Mesodermal cell (in vitro differentiated cells): ENCODE results near the gene CRYBA4.

Source experiments
- H3K27ac ChIP-seq: 2 replicates; pipeline ENCODE4 v1.7.0; 2013; ENCODE audit warnings: mild to moderate bottlenecking, low read depth, low read length, moderate library complexity; ENCODE audit not compliant: severe bottlenecking
- H3K36me3 ChIP-seq: 2 replicates; pipeline ENCODE4 v1.7.1; 2013; ENCODE audit warnings: mild to moderate bottlenecking, low read length, moderate library complexity; ENCODE audit not compliant: control insufficient read depth, insufficient read depth
- H3K4me1 ChIP-seq: one replicate; pipeline ENCODE4 v1.7.1; 2013; ENCODE audit warnings: mild to moderate bottlenecking, low read length; ENCODE audit not compliant: insufficient read depth, control insufficient read depth, poor library complexity, severe bottlenecking
- H3K4me3 ChIP-seq: 2 replicates; pipeline ENCODE4 v1.7.0; 2013; ENCODE audit warnings: low read length, control low read depth, mild to moderate bottlenecking; ENCODE audit not compliant: insufficient read depth, poor library complexity, severe bottlenecking; ENCODE audit errors: extremely low read depth
- H3K9me3 ChIP-seq: 2 replicates; pipeline ENCODE4 v1.7.1; 2013; ENCODE audit warnings: mild to moderate bottlenecking, low read length, moderate library complexity; ENCODE audit not compliant: control insufficient read depth
- WGBS, 2 experiments: methylation state at CpG; one replicate each; pipeline ENCODE4 v1.1.5; 2013; ENCODE audit warnings: missing lambda C conversion rate in 2 of 2; ENCODE audit not compliant: insufficient coverage in 2 of 2; 5-methylcytosine and 5-hydroxymethylcytosine counted together

The CRYBA4 gene

DNA sequence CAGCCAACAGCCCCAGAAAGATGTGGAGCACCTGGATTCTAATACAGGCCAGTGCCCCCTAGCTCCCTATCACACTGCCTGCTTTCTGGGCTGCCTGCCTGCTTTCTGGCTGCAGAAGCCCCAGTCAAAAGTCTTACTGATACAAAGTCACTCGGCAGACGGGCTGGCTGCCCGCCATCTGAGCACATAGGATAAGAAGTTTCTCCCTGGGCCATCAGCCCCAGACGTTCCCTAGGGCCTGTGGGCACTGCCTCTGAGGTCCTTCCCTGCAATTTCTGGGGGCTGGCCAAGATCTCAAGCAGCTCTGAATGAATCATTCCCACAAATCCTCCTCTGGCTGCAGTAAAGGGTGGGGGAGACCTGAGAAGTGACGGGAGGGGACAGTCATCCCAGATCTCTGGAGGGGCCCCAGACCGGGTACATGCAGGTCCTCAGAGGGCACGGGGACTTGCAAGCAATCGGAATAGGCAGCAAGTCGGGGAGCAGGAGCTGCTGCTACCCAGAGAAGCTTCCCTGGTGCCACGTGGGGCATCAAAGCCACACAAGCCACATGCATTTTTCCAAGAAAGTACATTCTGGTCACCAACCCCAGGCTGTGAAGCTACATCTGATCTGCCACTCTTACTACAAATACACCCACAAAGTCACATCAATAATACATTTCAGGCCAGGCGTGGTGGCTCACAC lies 36.5 kb upstream of the CRYBA4 start:
- H3K27ac ChIP-seq = no peak overlapping the region
- no peaks in the 10 kb centered on the region for H3K9me3 ChIP-seq
- 88 to 93% methylated on average over 6 to 11 of the region's 11 CpGs for WGBS, 2 experiments
- H3K4me3 ChIP-seq = no peak overlapping the region
- peaks cover 30% of the 10 kb centered on the region for H3K36me3 ChIP-seq
- peaks cover 8% of the 10 kb centered on the region for H3K4me1 ChIP-seq

DNA sequence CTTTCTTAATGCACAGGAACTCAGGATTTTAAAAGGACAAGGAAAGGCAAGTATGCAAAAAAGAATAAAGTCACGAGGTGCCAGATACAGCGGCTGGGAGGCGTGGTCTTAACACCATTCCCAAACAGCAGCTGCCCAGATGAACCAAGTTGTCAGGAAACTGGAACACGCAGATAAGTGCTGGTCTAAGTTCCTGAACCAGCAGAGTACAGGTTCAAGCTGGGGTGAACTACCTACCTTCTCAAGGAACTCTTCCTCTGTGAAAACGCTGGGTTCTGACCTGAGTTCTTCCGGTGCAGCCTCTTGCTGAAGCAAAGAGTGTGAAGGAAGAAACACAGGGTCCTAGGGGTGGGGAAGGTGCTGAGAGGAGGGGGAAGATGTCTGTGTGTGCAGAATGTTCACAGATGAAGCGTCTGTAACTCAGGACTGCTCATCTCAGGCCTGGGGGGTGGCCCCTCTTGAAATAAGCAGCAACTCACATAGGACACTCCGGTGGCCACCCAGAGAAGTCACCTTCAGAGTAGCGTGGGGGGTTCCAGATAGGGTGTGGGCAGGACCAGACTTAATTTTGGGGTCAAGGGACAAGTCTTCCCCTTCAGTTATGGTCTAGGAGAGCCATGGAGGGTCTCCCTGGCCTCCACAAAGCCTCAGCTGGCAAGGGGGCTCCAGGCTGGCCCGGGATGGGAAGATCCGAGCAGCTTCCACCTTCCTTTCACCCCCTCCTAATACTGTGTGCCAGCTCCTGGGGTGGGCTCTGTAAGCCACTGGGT lies 35.0 kb upstream of the CRYBA4 start:
- Histone ChIP-seq H3K4me3 (no peak overlapping the region), H3K36me3 (peaks cover 27% of the 10 kb centered on the region), H3K4me1 (no peaks in the 10 kb centered on the region), H3K9me3 (no peaks in the 10 kb centered on the region), H3K27ac (no peak overlapping the region)
- 87% methylated on average over 9 to 10 of the region's 11 CpGs for WGBS, 2 experiments

DNA sequence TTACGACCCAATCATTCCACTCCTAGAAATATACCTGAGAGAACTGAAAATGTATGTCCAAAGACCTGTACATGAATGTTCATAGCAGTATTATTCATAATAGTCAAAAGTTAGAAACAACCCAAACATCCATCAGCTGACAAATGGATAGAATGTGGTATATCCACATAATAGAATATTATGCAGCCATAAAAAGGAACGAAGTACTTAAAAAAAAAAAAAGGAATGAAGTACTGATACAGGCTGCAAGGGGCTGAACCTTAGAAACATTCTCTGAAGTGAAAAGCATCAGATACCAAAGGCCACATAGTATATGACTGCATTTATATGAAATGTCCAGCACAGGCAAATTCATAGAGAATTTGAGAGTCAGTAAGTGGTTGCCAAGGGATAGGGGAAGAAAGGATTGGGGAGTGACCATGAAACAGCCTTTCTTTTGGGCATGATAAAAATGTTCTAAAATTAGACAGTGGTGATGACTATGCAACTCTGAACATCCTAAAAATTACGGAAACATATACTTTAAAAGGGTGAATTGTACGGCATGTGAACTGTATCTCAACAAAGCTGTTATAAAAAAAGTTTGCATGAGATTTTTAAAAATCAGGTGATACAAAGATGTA lies 33.7 kb upstream of the CRYBA4 start:
- H3K4me3 ChIP-seq = no peak overlapping the region
- H3K36me3 ChIP-seq = peaks cover 16% of the 10 kb centered on the region
- no peaks in the 10 kb centered on the region for H3K9me3 ChIP-seq
- WGBS, 2 experiments = 100% methylated on average over 2 of the region's 4 CpGs; no CpG with 5 or more reads in 1 of the 2 experiments
- H3K4me1 ChIP-seq = no peaks in the 10 kb centered on the region
- H3K27ac ChIP-seq = no peak overlapping the region

DNA sequence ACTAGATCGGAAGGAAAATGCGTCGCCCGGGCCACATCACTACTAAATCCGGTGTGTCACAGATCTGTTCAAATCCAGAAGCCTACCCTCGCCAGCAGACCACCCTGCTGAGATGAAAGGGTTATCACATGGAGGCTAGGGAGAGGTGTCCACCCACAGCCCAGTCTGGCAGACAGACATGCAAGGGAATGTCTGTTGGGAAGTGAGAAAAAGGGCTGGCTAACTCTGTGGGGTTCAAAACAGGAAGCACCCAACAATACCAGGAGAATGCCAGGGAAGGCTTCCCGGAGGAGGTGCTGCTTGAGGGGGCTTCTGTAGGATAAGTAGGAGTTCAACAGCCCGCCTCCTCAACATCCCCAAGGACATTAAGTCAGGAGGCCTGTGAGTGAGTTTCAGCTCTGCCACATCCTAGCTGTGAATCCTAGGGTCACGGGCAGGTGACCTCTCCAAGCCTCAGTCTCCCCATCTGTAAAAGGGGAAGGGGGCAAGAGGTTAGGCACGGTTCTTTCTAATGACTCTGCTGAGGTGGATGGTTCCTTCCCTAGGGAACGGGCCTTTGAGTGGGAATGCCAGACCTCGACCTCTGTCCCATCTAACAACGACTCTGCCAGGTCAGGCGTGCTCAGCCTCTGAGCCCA lies 32.9 kb upstream of the CRYBA4 start:
- Histone ChIP-seq H3K4me1 (no peaks in the 10 kb centered on the region), H3K27ac (no peak overlapping the region), H3K9me3 (no peaks in the 10 kb centered on the region), H3K36me3 (peaks cover 16% of the 10 kb centered on the region), H3K4me3 (peak overlapping the region; percentile 94)
- WGBS, 2 experiments = 41 to 61% methylated on average over 8 to 11 of the region's 14 CpGs

DNA sequence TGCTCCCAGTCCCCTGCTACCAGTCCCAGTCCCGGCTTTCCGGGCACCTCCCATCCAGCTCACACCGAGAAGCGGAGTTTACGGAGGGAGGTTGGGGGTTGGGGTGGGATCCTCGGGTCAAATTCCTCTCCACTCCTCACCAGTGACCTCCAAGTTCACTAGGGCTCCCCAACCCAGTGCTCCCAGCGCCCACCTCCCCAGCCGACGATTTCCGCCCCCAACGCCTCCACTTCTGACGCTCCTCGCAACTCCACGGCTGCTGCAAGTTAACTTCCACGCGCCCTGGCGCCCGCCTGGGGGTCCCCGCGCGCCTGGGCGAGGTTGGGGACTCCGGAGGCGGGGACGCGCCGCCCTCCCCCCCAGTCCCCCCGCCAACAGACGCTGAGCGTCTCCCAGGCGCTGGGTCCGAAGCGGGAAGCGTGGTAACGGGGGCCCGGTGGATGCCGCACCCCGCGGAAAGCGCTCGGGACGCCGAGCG lies 32.4 kb upstream of the CRYBA4 start:
- no peaks in the 10 kb centered on the region for H3K4me1 ChIP-seq
- H3K27ac ChIP-seq = peak overlapping the region; percentile 29
- H3K4me3 ChIP-seq = peak overlapping the region; percentile 94
- peaks cover 16% of the 10 kb centered on the region for H3K36me3 ChIP-seq
- no peaks in the 10 kb centered on the region for H3K9me3 ChIP-seq
- WGBS, 2 experiments = 1% methylated on average over 22 to 27 of the region's 44 CpGs

DNA sequence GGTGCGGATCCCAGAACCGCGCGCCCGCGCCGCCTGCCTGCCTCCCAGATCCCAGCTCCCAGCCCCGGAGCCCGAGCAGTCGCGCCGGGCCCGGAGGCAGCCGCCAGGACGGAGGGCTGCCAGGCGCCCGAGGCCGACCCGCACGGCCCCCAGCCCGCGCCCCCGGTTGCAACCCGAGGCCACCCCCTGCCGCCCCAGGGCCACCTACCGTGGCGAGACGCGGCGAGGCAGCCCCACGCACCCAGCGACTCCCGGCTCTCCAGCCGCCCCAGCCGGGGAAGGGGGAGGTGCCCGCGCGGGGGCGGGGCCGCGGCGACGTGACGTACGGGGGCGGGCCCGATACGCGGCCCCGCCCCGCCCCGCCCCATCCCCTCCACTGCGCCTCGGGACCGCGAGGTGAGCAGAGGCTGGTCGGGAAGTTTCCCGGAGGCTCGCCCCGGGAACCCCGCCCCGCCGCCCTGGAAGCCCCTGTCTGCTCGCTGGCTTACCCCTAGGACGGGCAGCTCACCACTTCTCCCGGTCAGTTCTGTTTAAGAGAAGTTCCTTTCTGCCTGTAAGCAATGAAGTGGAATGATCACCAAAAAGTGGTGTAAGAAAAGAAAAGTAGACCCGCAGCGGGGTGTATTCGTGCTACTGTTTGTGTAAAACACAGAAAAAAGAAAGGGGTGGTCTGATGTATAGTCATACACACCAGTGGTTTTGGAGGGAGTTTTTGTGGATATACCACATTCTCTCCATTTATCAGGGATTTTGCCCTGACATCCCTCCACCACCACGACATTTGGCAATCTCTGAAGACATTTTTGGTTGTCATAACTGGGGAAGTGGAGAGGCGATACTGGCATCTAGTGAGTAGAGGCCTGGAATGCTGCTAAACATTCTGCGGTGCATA lies 31.7 kb upstream of the CRYBA4 start, which contains the start of gene TPST2:
TSS of gene TPST2 (minus strand) at position 288 of the 892 bp plus-strand sequence. CDS start 48,502 bp downstream, outside the sequence.
- H3K36me3 ChIP-seq = peaks cover 16% of the 10 kb centered on the region
- peak within 1 kb of the TSS; percentile 29 for H3K27ac ChIP-seq
- no peaks in the 10 kb centered on the region for H3K9me3 ChIP-seq
- peak within 1 kb of the TSS; percentile 94 for H3K4me3 ChIP-seq
- 8 to 11% methylated on average over 34 to 36 of the region's 72 CpGs for WGBS, 2 experiments
- H3K4me1 ChIP-seq = no peaks in the 10 kb centered on the region

DNA sequence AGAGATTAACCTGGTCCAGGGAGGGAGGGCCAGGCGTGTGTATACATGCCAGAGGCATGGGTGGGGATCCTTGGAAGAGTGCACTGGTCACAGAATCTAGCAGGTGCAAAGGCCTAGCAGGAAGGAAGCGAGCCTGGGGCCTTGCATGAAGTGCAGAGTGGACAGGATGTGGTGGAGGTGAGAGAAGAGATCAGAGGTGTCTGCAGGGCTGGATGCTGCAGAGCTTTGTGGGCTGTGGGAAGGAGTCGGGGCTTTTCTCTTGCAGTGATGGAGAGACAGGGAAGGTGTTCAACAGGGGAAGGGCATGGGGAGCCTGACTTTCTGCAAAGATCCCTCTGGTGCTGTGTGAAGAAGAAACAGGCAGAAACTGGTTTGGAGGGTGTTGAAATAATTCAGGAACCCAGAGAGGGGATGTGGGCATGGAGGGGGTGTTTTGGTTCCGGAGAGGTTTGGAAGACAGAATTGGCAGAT lies 29.3 kb upstream of the CRYBA4 start:
- H3K4me3 ChIP-seq = no peak overlapping the region
- H3K27ac ChIP-seq = no peak overlapping the region
- H3K36me3 ChIP-seq = peaks cover 8% of the 10 kb centered on the region
- H3K4me1 ChIP-seq = no peaks in the 10 kb centered on the region
- no peaks in the 10 kb centered on the region for H3K9me3 ChIP-seq
- WGBS, 2 experiments = 89 to 94% methylated on average over 3 to 4 of the region's 4 CpGs

DNA sequence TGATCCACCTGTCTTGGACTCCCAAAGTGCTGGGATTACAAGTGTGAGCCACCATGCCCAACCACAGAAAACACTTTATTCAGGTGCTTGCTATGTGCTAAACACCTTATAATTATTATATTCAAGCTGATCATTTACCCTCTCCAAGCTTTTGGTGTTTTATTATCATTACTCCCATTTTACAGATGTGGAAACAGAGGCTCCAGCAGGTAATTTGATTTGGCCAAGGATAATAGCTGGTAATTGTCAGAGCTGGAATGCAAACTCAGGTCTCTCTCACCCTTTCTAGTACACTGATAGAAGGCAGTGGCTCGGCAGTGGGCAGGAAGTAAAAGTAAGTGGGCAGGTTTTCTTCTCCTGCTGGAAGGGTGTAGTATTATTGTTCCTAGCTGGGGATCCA lies 28.0 kb upstream of the CRYBA4 start:
- peaks cover under 1% of the 10 kb centered on the region for H3K36me3 ChIP-seq
- H3K4me3 ChIP-seq = no peak overlapping the region
- no peaks in the 10 kb centered on the region for H3K4me1 ChIP-seq
- 56 to 100% methylated on average over 1 of the region's 1 CpG for WGBS, 2 experiments
- H3K27ac ChIP-seq = no peak overlapping the region
- H3K9me3 ChIP-seq = no peaks in the 10 kb centered on the region

DNA sequence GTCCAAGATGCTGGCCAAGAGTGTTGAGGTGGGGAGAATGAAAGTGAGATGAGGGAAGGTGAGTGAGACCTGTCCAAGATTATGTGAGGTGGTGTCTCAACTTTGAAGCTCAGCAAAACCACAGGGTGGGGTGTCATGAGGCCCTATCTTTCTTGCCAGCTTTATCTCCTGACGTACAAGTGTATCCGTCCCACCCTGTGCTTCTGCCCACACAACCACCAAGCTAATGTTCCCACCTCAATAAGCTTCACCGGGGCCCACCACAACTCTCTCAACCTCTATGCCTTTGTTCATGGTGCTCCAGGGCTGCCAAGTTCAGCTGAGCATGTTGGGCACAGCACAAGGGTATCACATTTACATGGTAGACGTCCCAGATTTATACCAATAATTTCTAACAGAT lies 24.7 kb upstream of the CRYBA4 start:
- H3K9me3 ChIP-seq = no peaks in the 10 kb centered on the region
- no peaks in the 10 kb centered on the region for H3K4me1 ChIP-seq
- H3K4me3 ChIP-seq = no peak overlapping the region
- no peaks in the 10 kb centered on the region for H3K36me3 ChIP-seq
- WGBS, 2 experiments = 100% methylated on average over 3 of the region's 4 CpGs
- H3K27ac ChIP-seq = no peak overlapping the region
